GM12864 (cell line): ENCODE measurements around the gene ERLEC1.

Experiments used
- DNase-seq: peaks from one replicate; pipeline ENCODE4 v3.0.0-alpha.2; 2011; ENCODE audit warnings: low read depth
- H3K4me3 ChIP-seq: 2 replicates; pipeline ENCODE4 v1.5.1; 2011; ENCODE audit warnings: mild to moderate bottlenecking, low read depth, low read length, control low read depth
- CTCF ChIP-seq: IDR thresholded peaks from 2 replicates; pipeline ENCODE4 v1.5.1; 2011; ENCODE audit warnings: low read depth, mild to moderate bottlenecking, moderate library complexity, low read length, control low read depth, inconsistent platforms; ENCODE audit errors: missing control alignments

The ERLEC1 gene

GRCh38 chr2:53786705-53787613, at the start of gene ERLEC1, which contains the start of gene ASB3:
ERLEC1 (plus strand) TSS chr2:53787044; CDS start chr2:53787211, 167 bp downstream.
ASB3 (minus strand) TSS chr2:53786953; CDS start chr2:53765572, 21,381 bp downstream.
- TF ChIP-seq CTCF, result no peak
- peak within 1 kb of the TSS; percentile 74 for H3K4me3 ChIP-seq
- DNase-seq, result peak; percentile 50

- no peak overlapping the region for H3K4me3 ChIP-seq
- no peak for DNase-seq
- TF ChIP-seq CTCF, result no peak
Observed at GRCh38 chr2:53737091-53737490, 49.8 kb upstream of the ERLEC1 start.

- no peak for TF ChIP-seq CTCF
- no peak overlapping the region for H3K4me3 ChIP-seq
- DNase-seq, result no peak
Observed at GRCh38 chr2:53739032-53739431, 47.8 kb upstream of the ERLEC1 start.

- peak; percentile 23 for TF ChIP-seq CTCF
- no peak for DNase-seq
- no peak overlapping the region for H3K4me3 ChIP-seq
Observed at GRCh38 chr2:53740170-53740569, 46.7 kb upstream of the ERLEC1 start.

GRCh38 chr2:53744395-53745065, 42.3 kb upstream of the ERLEC1 start:
- no peak for DNase-seq
- no peak for TF ChIP-seq CTCF
- no peak overlapping the region for H3K4me3 ChIP-seq

- TF ChIP-seq CTCF, result no peak
- no peak overlapping the region for H3K4me3 ChIP-seq
- DNase-seq, result no peak
Observed at GRCh38 chr2:53750041-53750768, 36.6 kb upstream of the ERLEC1 start.
